Measurements from ENCODE around the gene NUP188. TPM values are rescaled to one million over a fixed set of nuclear protein-coding genes. Genes with fewer than 3 reads are reported as not detected.

NUP188 gene
- total RNA-seq, 1 experiment from 2014 or later: 98.9 TPM

DNA sequence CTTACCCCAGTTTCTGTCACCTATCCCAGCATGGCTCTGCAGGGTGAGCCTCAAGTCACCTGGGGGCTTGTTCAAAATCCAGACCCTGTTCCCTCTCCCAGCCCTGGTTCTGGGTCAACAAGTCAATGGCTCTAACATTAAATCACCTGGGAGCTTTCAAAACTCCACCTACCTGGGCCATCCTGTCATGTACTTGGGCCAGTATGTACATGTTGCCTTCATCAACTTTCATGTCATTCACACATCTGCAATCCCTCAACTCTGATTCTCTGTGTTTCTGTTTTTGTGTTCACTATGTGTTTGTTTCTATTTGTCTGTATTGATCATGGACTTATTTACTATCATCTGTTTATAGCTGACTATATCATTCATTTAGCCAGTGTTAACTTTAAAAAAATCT is 82.7 kb downstream of the NUP188 start (continued):
- TF ChIP-seq ZNF219 (CRISPR knock-in tag; IDR thresholded peaks at IDR 0.05; ENCODE audit: borderline replicate concordance): no peak
- TF ChIP-seq, protein P1, sequence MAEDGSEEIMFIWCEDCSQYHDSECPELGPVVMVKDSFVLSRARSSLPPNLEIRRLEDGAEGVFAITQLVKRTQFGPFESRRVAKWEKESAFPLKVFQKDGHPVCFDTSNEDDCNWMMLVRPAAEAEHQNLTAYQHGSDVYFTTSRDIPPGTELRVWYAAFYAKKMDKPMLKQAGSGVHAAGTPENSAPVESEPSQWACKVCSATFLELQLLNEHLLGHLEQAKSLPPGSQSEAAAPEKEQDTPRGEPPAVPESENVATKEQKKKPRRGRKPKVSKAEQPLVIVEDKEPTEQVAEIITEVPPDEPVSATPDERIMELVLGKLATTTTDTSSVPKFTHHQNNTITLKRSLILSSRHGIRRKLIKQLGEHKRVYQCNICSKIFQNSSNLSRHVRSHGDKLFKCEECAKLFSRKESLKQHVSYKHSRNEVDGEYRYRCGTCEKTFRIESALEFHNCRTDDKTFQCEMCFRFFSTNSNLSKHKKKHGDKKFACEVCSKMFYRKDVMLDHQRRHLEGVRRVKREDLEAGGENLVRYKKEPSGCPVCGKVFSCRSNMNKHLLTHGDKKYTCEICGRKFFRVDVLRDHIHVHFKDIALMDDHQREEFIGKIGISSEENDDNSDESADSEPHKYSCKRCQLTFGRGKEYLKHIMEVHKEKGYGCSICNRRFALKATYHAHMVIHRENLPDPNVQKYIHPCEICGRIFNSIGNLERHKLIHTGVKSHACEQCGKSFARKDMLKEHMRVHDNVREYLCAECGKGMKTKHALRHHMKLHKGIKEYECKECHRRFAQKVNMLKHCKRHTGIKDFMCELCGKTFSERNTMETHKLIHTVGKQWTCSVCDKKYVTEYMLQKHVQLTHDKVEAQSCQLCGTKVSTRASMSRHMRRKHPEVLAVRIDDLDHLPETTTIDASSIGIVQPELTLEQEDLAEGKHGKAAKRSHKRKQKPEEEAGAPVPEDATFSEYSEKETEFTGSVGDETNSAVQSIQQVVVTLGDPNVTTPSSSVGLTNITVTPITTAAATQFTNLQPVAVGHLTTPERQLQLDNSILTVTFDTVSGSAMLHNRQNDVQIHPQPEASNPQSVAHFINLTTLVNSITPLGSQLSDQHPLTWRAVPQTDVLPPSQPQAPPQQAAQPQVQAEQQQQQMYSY (CRISPR knock-in tag; IDR thresholded peaks at IDR 0.05): no peak
- no peak for TF ChIP-seq PRRX2 (CRISPR knock-in tag; IDR thresholded peaks at IDR 0.05)
- TF ChIP-seq HMGA2 (CRISPR knock-in tag; IDR thresholded peaks at IDR 0.05): no peak
- no peak for TF ChIP-seq ELF4 (CRISPR knock-in tag; IDR thresholded peaks at IDR 0.05; ENCODE audit: low read depth)
- TF ChIP-seq, protein P2, sequence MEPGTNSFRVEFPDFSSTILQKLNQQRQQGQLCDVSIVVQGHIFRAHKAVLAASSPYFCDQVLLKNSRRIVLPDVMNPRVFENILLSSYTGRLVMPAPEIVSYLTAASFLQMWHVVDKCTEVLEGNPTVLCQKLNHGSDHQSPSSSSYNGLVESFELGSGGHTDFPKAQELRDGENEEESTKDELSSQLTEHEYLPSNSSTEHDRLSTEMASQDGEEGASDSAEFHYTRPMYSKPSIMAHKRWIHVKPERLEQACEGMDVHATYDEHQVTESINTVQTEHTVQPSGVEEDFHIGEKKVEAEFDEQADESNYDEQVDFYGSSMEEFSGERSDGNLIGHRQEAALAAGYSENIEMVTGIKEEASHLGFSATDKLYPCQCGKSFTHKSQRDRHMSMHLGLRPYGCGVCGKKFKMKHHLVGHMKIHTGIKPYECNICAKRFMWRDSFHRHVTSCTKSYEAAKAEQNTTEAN (CRISPR knock-in tag; IDR thresholded peaks at IDR 0.05): no peak
- TF ChIP-seq JAZF1 (CRISPR knock-in tag; IDR thresholded peaks at IDR 0.05): no peak

DNA sequence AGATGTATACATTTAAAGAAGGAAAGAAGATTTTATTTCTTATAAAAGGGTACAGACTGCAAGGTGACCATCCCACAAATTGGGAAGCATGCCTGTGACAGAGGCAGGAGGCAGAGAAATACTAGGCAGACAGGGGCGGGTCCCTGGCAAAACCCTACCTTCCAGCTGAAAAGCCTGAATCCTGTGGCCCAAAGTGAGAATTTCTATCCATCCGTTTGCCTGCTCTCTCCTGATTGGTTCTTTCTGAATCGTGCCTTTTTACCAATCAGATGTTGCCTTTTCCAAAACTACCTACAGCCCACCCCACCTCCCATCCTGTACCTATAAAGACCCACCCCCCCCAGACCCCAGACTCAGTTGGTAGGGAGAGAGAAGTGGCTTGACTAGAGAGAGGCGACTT is 84.0 kb downstream of the NUP188 start:
- ChIA-PET CTCF (interaction anchor here (1.2 kb wide), 1 partner anchor 111 kb away, joined by 4 read pairs; no protein-coding TSS in a partner anchor), POLR2A (no interaction called here)
- peaks cover 19% of the 10 kb centered on the region for H3K4me1 Mint-ChIP-seq
- no peaks in the 10 kb centered on the region for H3K36me3 Mint-ChIP-seq
- no peak overlapping the region for H3K27ac Mint-ChIP-seq
- no peaks in the 10 kb centered on the region for H3K27me3 Mint-ChIP-seq (ENCODE audit: low read depth)
- no peak for DNase-seq (ENCODE audit: low spot score)
- TF ChIP-seq GABPB1 (CRISPR knock-in tag; IDR thresholded peaks at IDR 0.05) (no peak), ZNF396 (CRISPR knock-in tag; IDR thresholded peaks at IDR 0.05; ENCODE audit: borderline replicate concordance) (no peak), ZNF317 (CRISPR knock-in tag; IDR thresholded peaks at IDR 0.05; ENCODE audit: borderline replicate concordance, low read depth) (no peak), TP53 (CRISPR knock-in tag; IDR thresholded peaks at IDR 0.05) (no peak), IRF2 (CRISPR knock-in tag; IDR thresholded peaks at IDR 0.05; ENCODE audit: borderline replicate concordance, low read depth) (no peak), ETV6 (CRISPR knock-in tag; IDR thresholded peaks at IDR 0.05) (no peak), RORB (CRISPR knock-in tag; IDR thresholded peaks at IDR 0.05) (no peak), ELF4 (CRISPR knock-in tag; IDR thresholded peaks at IDR 0.05; ENCODE audit: low read depth) (no peak), CBFB (CRISPR knock-in tag; IDR thresholded peaks at IDR 0.05; ENCODE audit: low read depth) (no peak), ZNF671 (CRISPR knock-in tag; IDR thresholded peaks at IDR 0.05) (no peak), MXD4 (CRISPR knock-in tag; IDR thresholded peaks at IDR 0.05; ENCODE audit: borderline replicate concordance) (no peak), NFATC4 (CRISPR knock-in tag; IDR thresholded peaks at IDR 0.05) (no peak)
- TF ChIP-seq, protein P3, sequence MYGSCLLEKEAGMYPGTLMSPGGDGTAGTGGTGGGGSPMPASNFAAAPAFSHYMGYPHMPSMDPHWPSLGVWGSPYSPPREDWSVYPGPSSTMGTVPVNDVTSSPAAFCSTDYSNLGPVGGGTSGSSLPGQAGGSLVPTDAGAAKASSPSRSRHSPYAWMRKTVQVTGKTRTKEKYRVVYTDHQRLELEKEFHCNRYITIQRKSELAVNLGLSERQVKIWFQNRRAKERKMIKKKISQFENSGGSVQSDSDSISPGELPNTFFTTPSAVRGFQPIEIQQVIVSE (CRISPR knock-in tag; IDR thresholded peaks at IDR 0.05; ENCODE audit: borderline replicate concordance): no peak
- TF ChIP-seq, protein P4, sequence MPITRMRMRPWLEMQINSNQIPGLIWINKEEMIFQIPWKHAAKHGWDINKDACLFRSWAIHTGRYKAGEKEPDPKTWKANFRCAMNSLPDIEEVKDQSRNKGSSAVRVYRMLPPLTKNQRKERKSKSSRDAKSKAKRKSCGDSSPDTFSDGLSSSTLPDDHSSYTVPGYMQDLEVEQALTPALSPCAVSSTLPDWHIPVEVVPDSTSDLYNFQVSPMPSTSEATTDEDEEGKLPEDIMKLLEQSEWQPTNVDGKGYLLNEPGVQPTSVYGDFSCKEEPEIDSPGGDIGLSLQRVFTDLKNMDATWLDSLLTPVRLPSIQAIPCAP (CRISPR knock-in tag; IDR thresholded peaks at IDR 0.05): no peak
- TF ChIP-seq, protein P5, sequence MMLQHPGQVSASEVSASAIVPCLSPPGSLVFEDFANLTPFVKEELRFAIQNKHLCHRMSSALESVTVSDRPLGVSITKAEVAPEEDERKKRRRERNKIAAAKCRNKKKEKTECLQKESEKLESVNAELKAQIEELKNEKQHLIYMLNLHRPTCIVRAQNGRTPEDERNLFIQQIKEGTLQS (CRISPR knock-in tag; conservative IDR thresholded peaks at IDR 0.05): no peak
- TF ChIP-seq, protein P6, sequence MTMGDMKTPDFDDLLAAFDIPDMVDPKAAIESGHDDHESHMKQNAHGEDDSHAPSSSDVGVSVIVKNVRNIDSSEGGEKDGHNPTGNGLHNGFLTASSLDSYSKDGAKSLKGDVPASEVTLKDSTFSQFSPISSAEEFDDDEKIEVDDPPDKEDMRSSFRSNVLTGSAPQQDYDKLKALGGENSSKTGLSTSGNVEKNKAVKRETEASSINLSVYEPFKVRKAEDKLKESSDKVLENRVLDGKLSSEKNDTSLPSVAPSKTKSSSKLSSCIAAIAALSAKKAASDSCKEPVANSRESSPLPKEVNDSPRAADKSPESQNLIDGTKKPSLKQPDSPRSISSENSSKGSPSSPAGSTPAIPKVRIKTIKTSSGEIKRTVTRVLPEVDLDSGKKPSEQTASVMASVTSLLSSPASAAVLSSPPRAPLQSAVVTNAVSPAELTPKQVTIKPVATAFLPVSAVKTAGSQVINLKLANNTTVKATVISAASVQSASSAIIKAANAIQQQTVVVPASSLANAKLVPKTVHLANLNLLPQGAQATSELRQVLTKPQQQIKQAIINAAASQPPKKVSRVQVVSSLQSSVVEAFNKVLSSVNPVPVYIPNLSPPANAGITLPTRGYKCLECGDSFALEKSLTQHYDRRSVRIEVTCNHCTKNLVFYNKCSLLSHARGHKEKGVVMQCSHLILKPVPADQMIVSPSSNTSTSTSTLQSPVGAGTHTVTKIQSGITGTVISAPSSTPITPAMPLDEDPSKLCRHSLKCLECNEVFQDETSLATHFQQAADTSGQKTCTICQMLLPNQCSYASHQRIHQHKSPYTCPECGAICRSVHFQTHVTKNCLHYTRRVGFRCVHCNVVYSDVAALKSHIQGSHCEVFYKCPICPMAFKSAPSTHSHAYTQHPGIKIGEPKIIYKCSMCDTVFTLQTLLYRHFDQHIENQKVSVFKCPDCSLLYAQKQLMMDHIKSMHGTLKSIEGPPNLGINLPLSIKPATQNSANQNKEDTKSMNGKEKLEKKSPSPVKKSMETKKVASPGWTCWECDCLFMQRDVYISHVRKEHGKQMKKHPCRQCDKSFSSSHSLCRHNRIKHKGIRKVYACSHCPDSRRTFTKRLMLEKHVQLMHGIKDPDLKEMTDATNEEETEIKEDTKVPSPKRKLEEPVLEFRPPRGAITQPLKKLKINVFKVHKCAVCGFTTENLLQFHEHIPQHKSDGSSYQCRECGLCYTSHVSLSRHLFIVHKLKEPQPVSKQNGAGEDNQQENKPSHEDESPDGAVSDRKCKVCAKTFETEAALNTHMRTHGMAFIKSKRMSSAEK (CRISPR knock-in tag; IDR thresholded peaks at IDR 0.05; ENCODE audit: borderline replicate concordance): no peak
- TF ChIP-seq, protein P7, sequence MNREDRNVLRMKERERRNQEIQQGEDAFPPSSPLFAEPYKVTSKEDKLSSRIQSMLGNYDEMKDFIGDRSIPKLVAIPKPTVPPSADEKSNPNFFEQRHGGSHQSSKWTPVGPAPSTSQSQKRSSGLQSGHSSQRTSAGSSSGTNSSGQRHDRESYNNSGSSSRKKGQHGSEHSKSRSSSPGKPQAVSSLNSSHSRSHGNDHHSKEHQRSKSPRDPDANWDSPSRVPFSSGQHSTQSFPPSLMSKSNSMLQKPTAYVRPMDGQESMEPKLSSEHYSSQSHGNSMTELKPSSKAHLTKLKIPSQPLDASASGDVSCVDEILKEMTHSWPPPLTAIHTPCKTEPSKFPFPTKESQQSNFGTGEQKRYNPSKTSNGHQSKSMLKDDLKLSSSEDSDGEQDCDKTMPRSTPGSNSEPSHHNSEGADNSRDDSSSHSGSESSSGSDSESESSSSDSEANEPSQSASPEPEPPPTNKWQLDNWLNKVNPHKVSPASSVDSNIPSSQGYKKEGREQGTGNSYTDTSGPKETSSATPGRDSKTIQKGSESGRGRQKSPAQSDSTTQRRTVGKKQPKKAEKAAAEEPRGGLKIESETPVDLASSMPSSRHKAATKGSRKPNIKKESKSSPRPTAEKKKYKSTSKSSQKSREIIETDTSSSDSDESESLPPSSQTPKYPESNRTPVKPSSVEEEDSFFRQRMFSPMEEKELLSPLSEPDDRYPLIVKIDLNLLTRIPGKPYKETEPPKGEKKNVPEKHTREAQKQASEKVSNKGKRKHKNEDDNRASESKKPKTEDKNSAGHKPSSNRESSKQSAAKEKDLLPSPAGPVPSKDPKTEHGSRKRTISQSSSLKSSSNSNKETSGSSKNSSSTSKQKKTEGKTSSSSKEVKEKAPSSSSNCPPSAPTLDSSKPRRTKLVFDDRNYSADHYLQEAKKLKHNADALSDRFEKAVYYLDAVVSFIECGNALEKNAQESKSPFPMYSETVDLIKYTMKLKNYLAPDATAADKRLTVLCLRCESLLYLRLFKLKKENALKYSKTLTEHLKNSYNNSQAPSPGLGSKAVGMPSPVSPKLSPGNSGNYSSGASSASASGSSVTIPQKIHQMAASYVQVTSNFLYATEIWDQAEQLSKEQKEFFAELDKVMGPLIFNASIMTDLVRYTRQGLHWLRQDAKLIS (CRISPR knock-in tag; IDR thresholded peaks at IDR 0.05; ENCODE audit: borderline replicate concordance): no peak
- no peaks in the 10 kb centered on the region for H3K9me3 Mint-ChIP-seq
- no peak overlapping the region for H3K4me3 Mint-ChIP-seq
- ATAC-seq: no peak

All from WTC11 (cell line).